Measurements from ENCODE around the gene ECE2. TPM values are rescaled to one million over a fixed set of nuclear protein-coding genes. Genes with fewer than 3 reads are reported as not detected.
"Not testable (repeated sequence)": the region's sequence is repeated elsewhere in the genome, so short reads cannot be mapped to it uniquely, and the experiment has no call there.

The ECE2 gene
- total RNA-seq, 2 experiments from 2014 or later: not detected

- Histone ChIP-seq H3K4me2 (ENCODE audit: low read length) (no peak overlapping the region), H3K27ac (ENCODE audit: low read depth, low read length, poor library complexity, severe bottlenecking) (no peak overlapping the region), H3K36me3 (ENCODE audit: insufficient read depth, low read length) (no peaks in the 10 kb centered on the region), H3K79me2 (ENCODE audit: insufficient read depth, low read depth, low read length) (no peaks in the 10 kb centered on the region), H3K9me3 (ENCODE audit: low read length) (no peaks in the 10 kb centered on the region), H3K4me1 (ENCODE audit: insufficient read depth, low read length, poor library complexity, severe bottlenecking) (peaks cover 3% of the 10 kb centered on the region), H4K20me1 (ENCODE audit: insufficient read depth, low read length) (no peaks in the 10 kb centered on the region), H2AFZ (ENCODE audit: low read length) (no peak overlapping the region), H3K9me2 (ENCODE audit: insufficient read depth, low read length) (no peaks in the 10 kb centered on the region), H3K4me3 (ENCODE audit: low read depth, low read length, poor library complexity, severe bottlenecking) (no peak overlapping the region)
- no peak for DNase-seq (ENCODE audit: low spot score)
- no TSS peak for BruUV-seq (replicated peaks)
- TF ChIP-seq CTCF (conservative IDR thresholded peaks at IDR 0.05; ENCODE audit: low read length) (no peak), EZH2phosphoT487 (IDR thresholded peaks at IDR 0.05; ENCODE audit: borderline replicate concordance, low read depth, low read length) (no peak)
- ChIA-PET CTCF (ENCODE audit: unreplicated experiment) (no interaction called here), POLR2A (no interaction called here)
- intact Hi-C loops (cut with micrococcal nuclease; ENCODE audit: unreplicated experiment): no loop called here
These were observed 13.1 kb upstream of the ECE2 start for GRCh38 chr3:184262764-184263179.

- POLR2A ChIA-PET; CTCF ChIA-PET (ENCODE audit: unreplicated experiment): not testable (repeated sequence)
These were observed 8.6 kb upstream of the ECE2 start for GRCh38 chr3:184267249-184267648.

GRCh38 chr3:184272269-184272668 lies 3.6 kb upstream of the ECE2 start:
- no peaks in the 10 kb centered on the region for H4K20me1 ChIP-seq (ENCODE audit: insufficient read depth, low read length)
- H3K4me2 ChIP-seq (ENCODE audit: low read length): no peak overlapping the region
- no peaks in the 10 kb centered on the region for H3K79me2 ChIP-seq (ENCODE audit: insufficient read depth, low read depth, low read length)
- no TSS peak for BruUV-seq (replicated peaks)
- no peak overlapping the region for H2AFZ ChIP-seq (ENCODE audit: low read length)
- intact Hi-C loops (cut with micrococcal nuclease; ENCODE audit: unreplicated experiment): no loop called here
- ChIA-PET CTCF (ENCODE audit: unreplicated experiment) (no interaction called here), POLR2A (interaction anchor here (0.6 to 0.7 kb wide), 2 partner anchors 86 to 312 kb away, joined by 4 read pairs; partner anchors contain the start of gene ABCF3)
- H3K4me1 ChIP-seq (ENCODE audit: insufficient read depth, low read length, poor library complexity, severe bottlenecking): no peaks in the 10 kb centered on the region
- no peaks in the 10 kb centered on the region for H3K36me3 ChIP-seq (ENCODE audit: insufficient read depth, low read length)
- no peak for DNase-seq (ENCODE audit: low spot score)
- H3K9me2 ChIP-seq (ENCODE audit: insufficient read depth, low read length): no peaks in the 10 kb centered on the region
- TF ChIP-seq CTCF (conservative IDR thresholded peaks at IDR 0.05; ENCODE audit: low read length): no peak
- no peak for TF ChIP-seq EZH2phosphoT487 (IDR thresholded peaks at IDR 0.05; ENCODE audit: borderline replicate concordance, low read depth, low read length)
- no peak overlapping the region for H3K4me3 ChIP-seq (ENCODE audit: low read depth, low read length, poor library complexity, severe bottlenecking)
- H3K9me3 ChIP-seq (ENCODE audit: low read length): no peaks in the 10 kb centered on the region
- no peak overlapping the region for H3K27ac ChIP-seq (ENCODE audit: low read depth, low read length, poor library complexity, severe bottlenecking)

More at GRCh38 chr3:184267249-184267648, 8.6 kb upstream of the ECE2 start:
- H3K79me2 ChIP-seq (ENCODE audit: insufficient read depth, low read depth, low read length); H4K20me1 ChIP-seq (ENCODE audit: insufficient read depth, low read length); H3K4me3 ChIP-seq (ENCODE audit: low read depth, low read length, poor library complexity, severe bottlenecking); H3K9me3 ChIP-seq (ENCODE audit: low read length); H3K4me2 ChIP-seq (ENCODE audit: low read length); H3K27ac ChIP-seq (ENCODE audit: low read depth, low read length, poor library complexity, severe bottlenecking); H3K9me2 ChIP-seq (ENCODE audit: insufficient read depth, low read length); BruUV-seq (replicated peaks); intact Hi-C loops (cut with micrococcal nuclease; ENCODE audit: unreplicated experiment); H3K4me1 ChIP-seq (ENCODE audit: insufficient read depth, low read length, poor library complexity, severe bottlenecking); H3K36me3 ChIP-seq (ENCODE audit: insufficient read depth, low read length); DNase-seq (ENCODE audit: low spot score); H2AFZ ChIP-seq (ENCODE audit: low read length): not testable (repeated sequence)

Data from OCI-LY7 (cell line).